Liver (tissue), 3 donors: ENCODE measurements around the gene AHI1.

Experiments used
- GABPA ChIP-seq, 2 donors: IDR thresholded peaks in 1 of 2; conservative IDR thresholded peaks in 1 of 2; 2 replicates each; pipeline ENCODE4 v1.6.1; 2016; ENCODE audit warnings: antibody characterized with exemption in 2 of 2, mild to moderate bottlenecking in 1 of 2, moderate library complexity in 1 of 2
- JUND ChIP-seq, 2 donors: IDR thresholded peaks; 2 replicates each; pipeline ENCODE4 v1.6.1; 2016; ENCODE audit warnings: antibody characterized with exemption in 2 of 2
- RAD21 ChIP-seq, 2 donors: IDR thresholded peaks; 2 replicates each; pipeline ENCODE4 v1.6.1; 2016; ENCODE audit warnings: antibody characterized with exemption in 2 of 2, mild to moderate bottlenecking in 2 of 2
- SP1 ChIP-seq: IDR thresholded peaks from 2 replicates; pipeline ENCODE4 v1.6.1; 2018; ENCODE audit warnings: antibody characterized with exemption, mild to moderate bottlenecking
- YY1 ChIP-seq: IDR thresholded peaks from 2 replicates; pipeline ENCODE4 v1.6.1; 2016; ENCODE audit warnings: antibody characterized with exemption, mild to moderate bottlenecking
- TF ChIP-seq, protein P1 (sequence below): IDR thresholded peaks from 2 replicates; pipeline ENCODE4 v1.6.1; 2016; ENCODE audit warnings: antibody characterized with exemption, mild to moderate bottlenecking
- TF ChIP-seq, protein P2 (sequence below): fragments of 150-350 bp; IDR thresholded peaks from 2 replicates; pipeline ENCODE4 v1.5.1; 2017; ENCODE audit warnings: improper control_type of control experiment, low read depth, low read length; ENCODE audit not compliant: missing input control
- donor health status: healthy.
- donor health status: healthy.

DNA sequence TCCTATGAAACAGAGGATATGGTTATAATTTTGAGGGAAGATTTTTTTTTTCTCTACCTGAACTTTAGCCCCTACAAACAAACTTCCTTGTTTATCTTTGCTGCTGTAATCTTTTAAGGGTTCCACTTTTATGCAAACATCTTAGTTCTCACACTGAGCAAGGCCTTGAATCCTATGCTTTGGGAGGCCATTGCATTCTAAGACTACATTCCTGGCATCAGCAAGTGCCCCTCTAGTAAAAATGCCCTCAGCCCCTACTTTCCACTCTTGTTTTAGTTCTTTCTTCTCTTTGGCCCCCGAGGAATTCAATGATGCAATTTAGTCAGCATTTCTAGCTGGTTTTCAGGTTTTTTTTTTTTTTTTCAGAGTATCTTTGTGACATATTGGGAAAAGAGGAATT lies 8.1 kb upstream of the AHI1 start:
- TF ChIP-seq JUND (IDR thresholded peaks at IDR 0.05) (no peak), SP1 (no peak), RAD21 (IDR thresholded peaks at IDR 0.05) (no peak), YY1 (no peak), GABPA (IDR thresholded peaks at IDR 0.05 in 1 of 2, conservative IDR thresholded peaks at IDR 0.05 in 1 of 2) (no peak)
- TF ChIP-seq, protein P1, sequence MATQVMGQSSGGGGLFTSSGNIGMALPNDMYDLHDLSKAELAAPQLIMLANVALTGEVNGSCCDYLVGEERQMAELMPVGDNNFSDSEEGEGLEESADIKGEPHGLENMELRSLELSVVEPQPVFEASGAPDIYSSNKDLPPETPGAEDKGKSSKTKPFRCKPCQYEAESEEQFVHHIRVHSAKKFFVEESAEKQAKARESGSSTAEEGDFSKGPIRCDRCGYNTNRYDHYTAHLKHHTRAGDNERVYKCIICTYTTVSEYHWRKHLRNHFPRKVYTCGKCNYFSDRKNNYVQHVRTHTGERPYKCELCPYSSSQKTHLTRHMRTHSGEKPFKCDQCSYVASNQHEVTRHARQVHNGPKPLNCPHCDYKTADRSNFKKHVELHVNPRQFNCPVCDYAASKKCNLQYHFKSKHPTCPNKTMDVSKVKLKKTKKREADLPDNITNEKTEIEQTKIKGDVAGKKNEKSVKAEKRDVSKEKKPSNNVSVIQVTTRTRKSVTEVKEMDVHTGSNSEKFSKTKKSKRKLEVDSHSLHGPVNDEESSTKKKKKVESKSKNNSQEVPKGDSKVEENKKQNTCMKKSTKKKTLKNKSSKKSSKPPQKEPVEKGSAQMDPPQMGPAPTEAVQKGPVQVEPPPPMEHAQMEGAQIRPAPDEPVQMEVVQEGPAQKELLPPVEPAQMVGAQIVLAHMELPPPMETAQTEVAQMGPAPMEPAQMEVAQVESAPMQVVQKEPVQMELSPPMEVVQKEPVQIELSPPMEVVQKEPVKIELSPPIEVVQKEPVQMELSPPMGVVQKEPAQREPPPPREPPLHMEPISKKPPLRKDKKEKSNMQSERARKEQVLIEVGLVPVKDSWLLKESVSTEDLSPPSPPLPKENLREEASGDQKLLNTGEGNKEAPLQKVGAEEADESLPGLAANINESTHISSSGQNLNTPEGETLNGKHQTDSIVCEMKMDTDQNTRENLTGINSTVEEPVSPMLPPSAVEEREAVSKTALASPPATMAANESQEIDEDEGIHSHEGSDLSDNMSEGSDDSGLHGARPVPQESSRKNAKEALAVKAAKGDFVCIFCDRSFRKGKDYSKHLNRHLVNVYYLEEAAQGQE: no peak
- TF ChIP-seq, protein P2, sequence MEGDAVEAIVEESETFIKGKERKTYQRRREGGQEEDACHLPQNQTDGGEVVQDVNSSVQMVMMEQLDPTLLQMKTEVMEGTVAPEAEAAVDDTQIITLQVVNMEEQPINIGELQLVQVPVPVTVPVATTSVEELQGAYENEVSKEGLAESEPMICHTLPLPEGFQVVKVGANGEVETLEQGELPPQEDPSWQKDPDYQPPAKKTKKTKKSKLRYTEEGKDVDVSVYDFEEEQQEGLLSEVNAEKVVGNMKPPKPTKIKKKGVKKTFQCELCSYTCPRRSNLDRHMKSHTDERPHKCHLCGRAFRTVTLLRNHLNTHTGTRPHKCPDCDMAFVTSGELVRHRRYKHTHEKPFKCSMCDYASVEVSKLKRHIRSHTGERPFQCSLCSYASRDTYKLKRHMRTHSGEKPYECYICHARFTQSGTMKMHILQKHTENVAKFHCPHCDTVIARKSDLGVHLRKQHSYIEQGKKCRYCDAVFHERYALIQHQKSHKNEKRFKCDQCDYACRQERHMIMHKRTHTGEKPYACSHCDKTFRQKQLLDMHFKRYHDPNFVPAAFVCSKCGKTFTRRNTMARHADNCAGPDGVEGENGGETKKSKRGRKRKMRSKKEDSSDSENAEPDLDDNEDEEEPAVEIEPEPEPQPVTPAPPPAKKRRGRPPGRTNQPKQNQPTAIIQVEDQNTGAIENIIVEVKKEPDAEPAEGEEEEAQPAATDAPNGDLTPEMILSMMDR: no peak
